K562 (cell line): Measurements from ENCODE around the gene NHLH1. TPM values are rescaled to one million over a fixed set of nuclear protein-coding genes. Genes with fewer than 3 reads are reported as not detected.

Experiments
- CBFA2T3 ChIP-seq: fragments of 450-650 bp; IDR thresholded peaks from 2 replicates; pipeline ENCODE4 v1.6.1; 2017
- CHD1 ChIP-seq: fragments of 200-600 bp; sonication (generic); IDR thresholded peaks from one replicate; pipeline ENCODE4 v1.6.1; 2012; ENCODE audit warnings: mild to moderate bottlenecking, moderate library complexity, low read length, inconsistent platforms
- DACH1 ChIP-seq: fragments of 450-650 bp; IDR thresholded peaks from 2 replicates; pipeline ENCODE4 v1.6.1; 2018; ENCODE audit not compliant: partially characterized antibody
- EP300 ChIP-seq: IDR thresholded peaks from 2 replicates; pipeline ENCODE4 v1.6.1; 2012; ENCODE audit warnings: low read length, improper control_type of control experiment
- ESRRB ChIP-seq: fragments of 250-450 bp; sonication (Bioruptor Pico); IDR thresholded peaks from 2 replicates; pipeline ENCODE4 v1.5.0; 2020; ENCODE audit warnings: mild to moderate bottlenecking, moderate library complexity, borderline replicate concordance
- FIP1L1 ChIP-seq: fragments of 200-400 bp; formaldehyde crosslinking; IDR thresholded peaks from 2 replicates; pipeline ENCODE4 v1.6.1; 2018; ENCODE audit warnings: mild to moderate bottlenecking, low read depth, low read length; ENCODE audit not compliant: poor library complexity, severe bottlenecking
- GABPB2 ChIP-seq: fragments of 250-450 bp; sonication (Bioruptor Pico); conservative IDR thresholded peaks from 2 replicates; pipeline ENCODE4 v1.5.1; 2021; ENCODE audit warnings: mild to moderate bottlenecking
- GTF2F1 ChIP-seq: IDR thresholded peaks from 2 replicates; pipeline ENCODE4 v1.6.1; 2011; ENCODE audit warnings: low read depth, low read length, improper control_type of control experiment
- HIVEP1 ChIP-seq: fragments of 250-450 bp; sonication (Bioruptor Pico); IDR thresholded peaks from 2 replicates; pipeline ENCODE4 v1.4.0; 2020; ENCODE audit warnings: mild to moderate bottlenecking
- MTA3 ChIP-seq: fragments of 450-650 bp; formaldehyde crosslinking; IDR thresholded peaks from 2 replicates; pipeline ENCODE4 v1.6.1; 2017; ENCODE audit warnings: mild to moderate bottlenecking, borderline replicate concordance
- NCOA1 ChIP-seq: fragments of 450-650 bp; IDR thresholded peaks from 2 replicates; pipeline ENCODE4 v1.6.1; 2016; ENCODE audit warnings: low read depth
- NUFIP1 ChIP-seq: fragments of 450-650 bp; IDR thresholded peaks from 2 replicates; pipeline ENCODE4 v1.6.1; 2018; ENCODE audit not compliant: partially characterized antibody
- PHB2 ChIP-seq: fragments of 450-650 bp; IDR thresholded peaks from 2 replicates; pipeline ENCODE4 v1.6.1; 2017; ENCODE audit warnings: low read depth
- POLR2A ChIP-seq: fragments of 450-650 bp; conservative IDR thresholded peaks from 2 replicates; pipeline ENCODE4 v1.6.1; 2016
- PTBP1 ChIP-seq: fragments of 200-400 bp; formaldehyde crosslinking; IDR thresholded peaks from 2 replicates; pipeline ENCODE4 v1.6.1; 2017; ENCODE audit warnings: low read depth, low read length
- SMAD4 ChIP-seq: fragments of 250-450 bp; sonication (Bioruptor Pico); conservative IDR thresholded peaks from 2 replicates; pipeline ENCODE4 v1.8.0; 2021; ENCODE audit warnings: inconsistent platforms, mild to moderate bottlenecking, moderate library complexity
- SMARCA4 ChIP-seq: fragments of 450-650 bp; IDR thresholded peaks from 2 replicates; pipeline ENCODE4 v1.6.1; 2016
- SMARCE1 ChIP-seq: fragments of 450-650 bp; IDR thresholded peaks from 2 replicates; pipeline ENCODE4 v1.7.1; 2016; ENCODE audit warnings: mild to moderate bottlenecking
- TCF3 ChIP-seq: sonication (generic); formaldehyde crosslinking; IDR thresholded peaks from 2 replicates; pipeline ENCODE4 v1.4.0; 2020; ENCODE audit warnings: mild to moderate bottlenecking, missing genetic modification reagents
- ZNF12 ChIP-seq: sonication (generic); formaldehyde crosslinking; IDR thresholded peaks from 2 replicates; pipeline ENCODE4 v1.4.0; 2020; ENCODE audit warnings: mild to moderate bottlenecking, missing genetic modification reagents
- polyA plus RNA-seq, 8 experiments: library from polyadenylated mRNA; depleted of rRNA in 4 of 8; stranded (reverse) in 5 of 8; unstranded in 3 of 8; fragments of >200 nt; fragmentation: Nextera tagmentation in 2 of 8; fragmentation: Illumina TruSeq in 1 of 8; extraction: Ambion mirVana in 2 of 8; extraction: Trizol in 1 of 8; gene quantifications; 2 replicates each; pipeline versions ENCODE4 v1.2.1 to v1.2.3, GENCODE V29; 2011 to 2014; ENCODE audit warnings: inconsistent platforms in 1 of 8, missing spikeins in 1 of 8
- total RNA-seq, 7 experiments: library from RNA; depleted of rRNA in 6 of 7; stranded (reverse); fragments of >200 nt in 6 of 7; fragmentation: Illumina TruSeq in 2 of 7; extraction: Trizol in 2 of 7; gene quantifications; 2 replicates each; pipeline versions ENCODE4 v1.2.1 to v1.2.3, GENCODE V29; 2011 to 2021; ENCODE audit warnings: low replicate concordance in 1 of 7
- TF ChIP-seq, protein P1 (sequence below): IDR thresholded peaks from 3 replicates; pipeline ENCODE4 v1.6.1; 2011; ENCODE audit warnings: borderline replicate concordance, mild to moderate bottlenecking, moderate library complexity; ENCODE audit not compliant: insufficient read length; ENCODE audit errors: extremely low read depth
- TF ChIP-seq, protein P2 (sequence below), 3 experiments: fragments of 200-800 bp in 1 of 3; sonication (Bioruptor generic) in 1 of 3; sonication (generic) in 1 of 3; formaldehyde crosslinking in 1 of 3; IDR thresholded peaks; 2 replicates each; pipeline versions ENCODE4 v1.6.1 to v1.8.0; 2016 to 2022; ENCODE audit warnings: mild to moderate bottlenecking in 2 of 3, missing compliant biosample characterization in 2 of 3, missing genetic modification characterization in 2 of 3, missing genetic modification reagents in 1 of 3
- TF ChIP-seq, protein P3 (sequence below): fragments of 450-650 bp; conservative IDR thresholded peaks from 2 replicates; pipeline ENCODE4 v1.6.1; 2016; ENCODE audit warnings: missing genetic modification characterization, low read depth, mild to moderate bottlenecking, control low read depth, missing compliant biosample characterization
- TF ChIP-seq, protein P4 (sequence below): fragments of 250-450 bp; sonication (Bioruptor Pico); IDR thresholded peaks from 2 replicates; pipeline ENCODE4 v1.5.0; 2021; ENCODE audit warnings: mild to moderate bottlenecking, borderline replicate concordance

The NHLH1 gene
- total and polyA plus RNA-seq, 9 of the 15 experiments (the other 6 are each of a cell fraction or from before 2014, with no cell fraction given), result 0.09 to 1.3 (median 0.35) TPM; not detected in 1

GRCh38 chr1:160394673-160395072 is 27.8 kb downstream of the NHLH1 start (continued):
- TF ChIP-seq EP300 (0 out of 2 replicates have a peak, but pooled peaks have one; percentile 9), PHB2 (no peak), DACH1 (no peak), SMARCE1 (no peak), FIP1L1 (no peak), SMARCA4 (0 out of 2 replicates have a peak, but pooled peaks have one; percentile 26), CHD1 (no peak), GTF2F1 (no peak), ESRRB (no peak), ZNF12 (CRISPR knock-in tag) (no peak), GABPB2 (no peak), NUFIP1 (no peak), TCF3 (peak; percentile 54; the same call in 1 of the 2 replicates), POLR2A (no peak), HIVEP1 (CRISPR knock-in tag) (no peak), PTBP1 (no peak), NCOA1 (no peak), SMAD4 (CRISPR knock-in tag) (no peak), CBFA2T3 (peak; percentile 68), MTA3 (no peak)
- TF ChIP-seq, protein P1, sequence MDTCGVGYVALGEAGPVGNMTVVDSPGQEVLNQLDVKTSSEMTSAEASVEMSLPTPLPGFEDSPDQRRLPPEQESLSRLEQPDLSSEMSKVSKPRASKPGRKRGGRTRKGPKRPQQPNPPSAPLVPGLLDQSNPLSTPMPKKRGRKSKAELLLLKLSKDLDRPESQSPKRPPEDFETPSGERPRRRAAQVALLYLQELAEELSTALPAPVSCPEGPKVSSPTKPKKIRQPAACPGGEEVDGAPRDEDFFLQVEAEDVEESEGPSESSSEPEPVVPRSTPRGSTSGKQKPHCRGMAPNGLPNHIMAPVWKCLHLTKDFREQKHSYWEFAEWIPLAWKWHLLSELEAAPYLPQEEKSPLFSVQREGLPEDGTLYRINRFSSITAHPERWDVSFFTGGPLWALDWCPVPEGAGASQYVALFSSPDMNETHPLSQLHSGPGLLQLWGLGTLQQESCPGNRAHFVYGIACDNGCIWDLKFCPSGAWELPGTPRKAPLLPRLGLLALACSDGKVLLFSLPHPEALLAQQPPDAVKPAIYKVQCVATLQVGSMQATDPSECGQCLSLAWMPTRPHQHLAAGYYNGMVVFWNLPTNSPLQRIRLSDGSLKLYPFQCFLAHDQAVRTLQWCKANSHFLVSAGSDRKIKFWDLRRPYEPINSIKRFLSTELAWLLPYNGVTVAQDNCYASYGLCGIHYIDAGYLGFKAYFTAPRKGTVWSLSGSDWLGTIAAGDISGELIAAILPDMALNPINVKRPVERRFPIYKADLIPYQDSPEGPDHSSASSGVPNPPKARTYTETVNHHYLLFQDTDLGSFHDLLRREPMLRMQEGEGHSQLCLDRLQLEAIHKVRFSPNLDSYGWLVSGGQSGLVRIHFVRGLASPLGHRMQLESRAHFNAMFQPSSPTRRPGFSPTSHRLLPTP, result no peak
- TF ChIP-seq, protein P2, sequence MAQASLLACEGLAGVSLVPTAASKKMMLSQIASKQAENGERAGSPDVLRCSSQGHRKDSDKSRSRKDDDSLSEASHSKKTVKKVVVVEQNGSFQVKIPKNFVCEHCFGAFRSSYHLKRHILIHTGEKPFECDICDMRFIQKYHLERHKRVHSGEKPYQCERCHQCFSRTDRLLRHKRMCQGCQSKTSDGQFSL (CRISPR knock-in tag; IDR thresholded peaks at IDR 0.05), result no peak
- TF ChIP-seq, protein P2 (tag; IDR thresholded peaks at IDR 0.05), result no peak
- TF ChIP-seq, protein P3, sequence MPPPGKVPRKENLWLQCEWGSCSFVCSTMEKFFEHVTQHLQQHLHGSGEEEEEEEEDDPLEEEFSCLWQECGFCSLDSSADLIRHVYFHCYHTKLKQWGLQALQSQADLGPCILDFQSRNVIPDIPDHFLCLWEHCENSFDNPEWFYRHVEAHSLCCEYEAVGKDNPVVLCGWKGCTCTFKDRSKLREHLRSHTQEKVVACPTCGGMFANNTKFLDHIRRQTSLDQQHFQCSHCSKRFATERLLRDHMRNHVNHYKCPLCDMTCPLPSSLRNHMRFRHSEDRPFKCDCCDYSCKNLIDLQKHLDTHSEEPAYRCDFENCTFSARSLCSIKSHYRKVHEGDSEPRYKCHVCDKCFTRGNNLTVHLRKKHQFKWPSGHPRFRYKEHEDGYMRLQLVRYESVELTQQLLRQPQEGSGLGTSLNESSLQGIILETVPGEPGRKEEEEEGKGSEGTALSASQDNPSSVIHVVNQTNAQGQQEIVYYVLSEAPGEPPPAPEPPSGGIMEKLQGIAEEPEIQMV (tag), result no peak
- TF ChIP-seq, protein P4, sequence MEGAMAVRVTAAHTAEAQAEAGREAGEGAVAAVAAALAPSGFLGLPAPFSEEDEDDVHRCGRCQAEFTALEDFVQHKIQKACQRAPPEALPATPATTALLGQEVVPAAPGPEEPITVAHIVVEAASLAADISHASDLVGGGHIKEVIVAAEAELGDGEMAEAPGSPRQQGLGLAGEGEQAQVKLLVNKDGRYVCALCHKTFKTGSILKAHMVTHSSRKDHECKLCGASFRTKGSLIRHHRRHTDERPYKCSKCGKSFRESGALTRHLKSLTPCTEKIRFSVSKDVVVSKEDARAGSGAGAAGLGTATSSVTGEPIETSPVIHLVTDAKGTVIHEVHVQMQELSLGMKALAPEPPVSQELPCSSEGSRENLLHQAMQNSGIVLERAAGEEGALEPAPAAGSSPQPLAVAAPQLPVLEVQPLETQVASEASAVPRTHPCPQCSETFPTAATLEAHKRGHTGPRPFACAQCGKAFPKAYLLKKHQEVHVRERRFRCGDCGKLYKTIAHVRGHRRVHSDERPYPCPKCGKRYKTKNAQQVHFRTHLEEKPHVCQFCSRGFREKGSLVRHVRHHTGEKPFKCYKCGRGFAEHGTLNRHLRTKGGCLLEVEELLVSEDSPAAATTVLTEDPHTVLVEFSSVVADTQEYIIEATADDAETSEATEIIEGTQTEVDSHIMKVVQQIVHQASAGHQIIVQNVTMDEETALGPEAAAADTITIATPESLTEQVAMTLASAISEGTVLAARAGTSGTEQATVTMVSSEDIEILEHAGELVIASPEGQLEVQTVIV (CRISPR knock-in tag), result no peak
